Lower leg skin (tissue), 4 donors: ENCODE data around the gene DHRS7B. TPM values are rescaled to one million over a fixed set of nuclear protein-coding genes. Genes with fewer than 3 reads are reported as not detected.

Experiments
- DNase-seq, 2 donors: peaks; one replicate each; pipeline ENCODE4 v3.0.0-alpha.2; 2019; ENCODE audit warnings: low spot score in 2 of 2
- H3K4me3 ChIP-seq: fragments of 200-600 bp; sonication (generic); 2 replicates; pipeline ENCODE4 v1.5.1; 2017; ENCODE audit warnings: mild to moderate bottlenecking, low read depth; ENCODE audit not compliant: poor library complexity, severe bottlenecking
- POLR2A ChIP-seq, 2 donors: fragments of 450-650 bp; IDR thresholded peaks; one replicate each; pipeline ENCODE4 v1.6.1; 2016 to 2017; ENCODE audit warnings: antibody characterized with exemption in 2 of 2, mild to moderate bottlenecking in 1 of 2, moderate library complexity in 1 of 2
- WGBS, 2 donors: methylation state at CpG; one replicate each; pipeline ENCODE4 v1.1.5; 2018; 5-methylcytosine and 5-hydroxymethylcytosine counted together
- intact Hi-C: fragments of 100-400 bp; cut with DNase I; formaldehyde crosslinking; loops from one replicate; pipeline ENCODE4 v1.15.0; 2023; ENCODE audit warnings: low total_unique reads
- total RNA-seq, 4 donors: library from RNA; depleted of rRNA; stranded (reverse); fragments of >200 nt; gene quantifications; one replicate each; pipeline ENCODE4 v1.1.0, GENCODE V29; 2016
- TF ChIP-seq, protein P1 (sequence below), 3 donors: fragments of 450-650 bp; IDR thresholded peaks; one replicate each; pipeline ENCODE4 v1.5.1; 2016; ENCODE audit warnings: antibody characterized with exemption in 3 of 3, mild to moderate bottlenecking in 3 of 3, moderate library complexity in 2 of 3

The DHRS7B gene
- total RNA-seq, 4 donors from 2014 or later, result 35.2 to 59.4 (median 39.6) TPM

DNA sequence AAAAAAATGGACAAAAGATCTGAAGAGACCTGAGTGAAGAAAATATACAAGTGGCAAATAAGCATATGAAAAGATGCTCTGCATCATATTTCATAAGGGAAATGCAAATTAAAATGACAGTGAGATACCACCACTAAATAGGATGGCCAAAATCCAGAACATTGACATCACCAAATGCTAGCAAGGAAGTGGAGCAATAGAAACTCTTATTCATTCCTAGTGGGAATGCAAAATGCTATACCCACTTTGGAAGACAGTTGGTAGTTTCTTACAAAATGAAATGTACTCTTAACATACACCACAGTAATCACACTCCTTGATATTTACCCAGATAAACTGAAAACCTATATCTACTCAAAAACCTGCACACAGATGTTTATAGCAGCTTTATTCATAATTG, 33.6 kb downstream of the DHRS7B start:
- intact Hi-C loops, result no loop called here
- no peak overlapping the region for H3K4me3 ChIP-seq
- TF ChIP-seq, protein P1, sequence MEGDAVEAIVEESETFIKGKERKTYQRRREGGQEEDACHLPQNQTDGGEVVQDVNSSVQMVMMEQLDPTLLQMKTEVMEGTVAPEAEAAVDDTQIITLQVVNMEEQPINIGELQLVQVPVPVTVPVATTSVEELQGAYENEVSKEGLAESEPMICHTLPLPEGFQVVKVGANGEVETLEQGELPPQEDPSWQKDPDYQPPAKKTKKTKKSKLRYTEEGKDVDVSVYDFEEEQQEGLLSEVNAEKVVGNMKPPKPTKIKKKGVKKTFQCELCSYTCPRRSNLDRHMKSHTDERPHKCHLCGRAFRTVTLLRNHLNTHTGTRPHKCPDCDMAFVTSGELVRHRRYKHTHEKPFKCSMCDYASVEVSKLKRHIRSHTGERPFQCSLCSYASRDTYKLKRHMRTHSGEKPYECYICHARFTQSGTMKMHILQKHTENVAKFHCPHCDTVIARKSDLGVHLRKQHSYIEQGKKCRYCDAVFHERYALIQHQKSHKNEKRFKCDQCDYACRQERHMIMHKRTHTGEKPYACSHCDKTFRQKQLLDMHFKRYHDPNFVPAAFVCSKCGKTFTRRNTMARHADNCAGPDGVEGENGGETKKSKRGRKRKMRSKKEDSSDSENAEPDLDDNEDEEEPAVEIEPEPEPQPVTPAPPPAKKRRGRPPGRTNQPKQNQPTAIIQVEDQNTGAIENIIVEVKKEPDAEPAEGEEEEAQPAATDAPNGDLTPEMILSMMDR (IDR thresholded peaks at IDR 0.05), result no peak
- no peak for TF ChIP-seq POLR2A (IDR thresholded peaks at IDR 0.05)
- DNase-seq, result no peak

DNA sequence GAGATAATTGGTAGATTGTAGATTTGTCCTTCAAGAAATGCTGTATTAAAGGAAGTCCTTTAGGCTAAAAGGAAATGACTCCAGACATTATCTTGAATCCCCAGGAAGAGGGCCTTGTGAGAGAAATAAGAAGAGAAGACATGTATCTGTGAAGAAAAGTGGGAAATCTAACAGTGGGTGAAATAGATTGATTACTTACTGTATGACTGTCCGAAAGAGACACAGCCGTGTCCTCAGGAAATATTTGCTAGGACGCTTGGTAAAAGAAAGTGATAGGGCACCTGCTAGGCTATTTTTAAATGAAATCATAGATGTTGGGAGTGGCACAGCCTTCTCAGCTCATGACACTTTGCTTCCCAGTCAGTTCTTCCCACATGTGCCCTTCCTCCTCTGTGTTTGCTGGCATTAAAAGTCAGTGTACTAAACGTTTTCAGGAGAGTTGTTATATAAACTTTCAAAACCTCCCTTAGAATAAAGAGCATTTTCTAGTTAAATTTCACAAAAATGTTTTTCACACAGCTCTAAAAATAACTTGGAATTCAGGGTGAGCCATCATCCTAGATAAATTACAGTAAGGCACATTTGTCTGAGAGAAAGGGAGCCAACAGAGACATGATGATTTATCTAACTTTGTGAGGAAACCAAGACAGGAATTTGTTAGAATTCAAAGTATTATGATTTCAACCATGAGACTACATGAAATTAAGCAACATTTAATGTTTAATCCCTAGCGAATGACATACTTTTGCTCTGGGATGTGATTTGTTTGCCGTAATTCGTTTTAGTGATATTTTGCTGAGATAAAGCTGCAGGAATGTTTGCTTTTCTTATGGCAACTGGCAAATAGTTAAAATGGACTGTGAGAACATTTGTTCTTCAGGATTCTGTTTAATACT, 35.0 kb downstream of the DHRS7B start:
- H3K4me3 ChIP-seq, result no peak overlapping the region
- DNase-seq, result no peak
- intact Hi-C loops, result no loop called here
- 35 to 38% methylated on average over 7 of the region's 7 CpGs for WGBS, 2 donors
- TF ChIP-seq POLR2A (IDR thresholded peaks at IDR 0.05), result no peak
- TF ChIP-seq, protein P1 (IDR thresholded peaks at IDR 0.05), result no peak

DNA sequence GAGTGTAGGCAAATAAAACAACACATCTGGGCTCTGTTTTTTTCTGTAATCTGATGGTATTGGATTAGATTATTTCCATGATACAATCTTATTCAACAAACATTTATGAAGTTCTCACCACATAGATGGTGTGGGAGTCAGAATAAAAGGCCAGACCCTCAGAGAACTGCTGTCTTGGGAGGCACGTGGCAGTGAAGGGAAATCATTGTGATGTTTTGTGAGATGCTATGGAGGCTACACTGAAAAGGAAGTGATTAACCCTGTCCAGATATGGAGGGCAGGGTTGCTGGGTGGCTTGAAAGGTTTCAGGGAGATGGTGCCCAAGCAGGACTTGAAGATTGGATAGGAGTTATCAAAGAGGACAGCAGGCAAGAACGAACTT, 35.6 kb downstream of the DHRS7B start:
- H3K4me3 ChIP-seq, result no peak overlapping the region
- WGBS, 2 donors, result 68 to 75% methylated on average over 2 of the region's 2 CpGs
- TF ChIP-seq, protein P1 (IDR thresholded peaks at IDR 0.05), result no peak
- no peak for TF ChIP-seq POLR2A (IDR thresholded peaks at IDR 0.05)
- intact Hi-C loops, result no loop called here
- DNase-seq, result no peak

DNA sequence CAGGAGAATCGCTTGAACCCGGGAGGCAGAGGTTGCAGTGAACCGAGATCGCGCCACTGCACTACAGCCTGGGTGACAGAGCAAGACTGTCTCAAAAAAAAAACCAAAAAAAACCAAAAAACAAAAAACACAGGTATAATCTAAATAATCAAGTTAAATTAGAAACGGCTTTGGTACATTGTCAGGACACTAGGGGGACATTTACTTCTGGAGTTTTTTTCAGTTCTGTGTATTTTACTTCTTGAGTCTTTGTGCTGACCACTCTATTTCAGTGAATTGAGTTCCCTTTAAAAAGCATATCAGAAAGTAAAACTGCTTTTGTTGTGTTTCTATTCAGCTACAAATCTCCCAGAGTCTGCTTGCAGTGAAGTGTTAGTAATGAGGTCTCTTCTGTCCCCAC, 36.3 kb downstream of the DHRS7B start:
- H3K4me3 ChIP-seq, result no peak overlapping the region
- intact Hi-C loops, result no loop called here
- TF ChIP-seq, protein P1 (IDR thresholded peaks at IDR 0.05), result no peak
- 94 to 95% methylated on average over 6 of the region's 6 CpGs for WGBS, 2 donors
- no peak for DNase-seq

DNA sequence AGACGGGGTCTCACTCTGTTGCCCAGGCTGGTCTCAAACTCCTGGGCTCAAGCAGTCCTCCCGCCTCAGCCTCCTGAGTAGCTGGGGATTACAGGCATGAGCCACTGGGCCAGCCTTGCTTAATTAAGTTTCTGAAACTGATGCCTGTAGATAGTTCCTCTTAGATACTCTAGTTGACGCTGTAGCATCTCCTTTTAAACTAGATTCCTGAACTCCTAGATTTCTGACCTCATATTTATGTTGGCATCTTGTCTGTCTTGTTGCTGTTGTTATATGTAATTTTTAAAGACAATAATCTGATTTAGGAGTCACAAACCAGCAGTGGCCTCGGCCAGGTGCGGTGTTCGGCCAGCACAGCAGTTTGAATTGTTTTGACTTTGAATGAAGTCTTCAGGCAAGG, 37.5 kb downstream of the DHRS7B start:
- intact Hi-C loops, result no loop called here
- WGBS, 2 donors, result 92 to 95% methylated on average over 6 of the region's 6 CpGs
- TF ChIP-seq POLR2A (IDR thresholded peaks at IDR 0.05), result no peak
- TF ChIP-seq, protein P1 (IDR thresholded peaks at IDR 0.05), result no peak
- H3K4me3 ChIP-seq, result no peak overlapping the region
- DNase-seq, result no peak

DNA sequence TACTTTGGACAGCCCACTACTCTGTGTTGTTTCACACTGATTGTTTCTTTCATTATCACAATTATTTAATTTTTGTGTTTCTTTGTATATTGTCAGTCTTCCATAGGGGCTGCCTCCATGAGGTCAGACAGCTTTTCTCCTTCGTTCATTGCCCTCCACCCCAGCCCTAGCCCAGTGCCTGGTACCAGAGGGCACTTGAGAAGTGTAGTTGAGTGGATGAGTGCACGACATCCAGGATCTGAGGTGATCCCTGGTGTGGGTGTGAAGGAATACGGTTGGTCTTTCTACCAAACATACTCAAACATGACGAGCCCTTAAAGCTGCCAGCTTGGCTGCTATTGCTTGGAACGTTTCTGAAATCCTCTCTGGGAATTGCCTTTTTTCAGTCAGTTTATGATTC, 37.9 kb downstream of the DHRS7B start:
- intact Hi-C loops, result no loop called here
- H3K4me3 ChIP-seq, result no peak overlapping the region
- TF ChIP-seq, protein P1 (IDR thresholded peaks at IDR 0.05), result no peak
- TF ChIP-seq POLR2A (IDR thresholded peaks at IDR 0.05), result no peak
- WGBS, 2 donors, result 74 to 80% methylated on average over 5 of the region's 5 CpGs
- no peak for DNase-seq
